Activated CD8-positive, alpha-beta memory T cell treated with anti-CD3 and anti-CD28 coated beads for 48 hours (primary cell): Measurements from ENCODE around the gene CYP8B1.
"Not testable (repeated sequence)": the region's sequence is repeated elsewhere in the genome, so short reads cannot be mapped to it uniquely, and the experiment has no call there.

Source experiments
- DNase-seq, 3 experiments: peaks; one replicate each; pipeline ENCODE4 v3.0.0-alpha.2; 2020; ENCODE audit warnings: low read depth in 2 of 3, low spot score in 2 of 3

CYP8B1 gene

DNA sequence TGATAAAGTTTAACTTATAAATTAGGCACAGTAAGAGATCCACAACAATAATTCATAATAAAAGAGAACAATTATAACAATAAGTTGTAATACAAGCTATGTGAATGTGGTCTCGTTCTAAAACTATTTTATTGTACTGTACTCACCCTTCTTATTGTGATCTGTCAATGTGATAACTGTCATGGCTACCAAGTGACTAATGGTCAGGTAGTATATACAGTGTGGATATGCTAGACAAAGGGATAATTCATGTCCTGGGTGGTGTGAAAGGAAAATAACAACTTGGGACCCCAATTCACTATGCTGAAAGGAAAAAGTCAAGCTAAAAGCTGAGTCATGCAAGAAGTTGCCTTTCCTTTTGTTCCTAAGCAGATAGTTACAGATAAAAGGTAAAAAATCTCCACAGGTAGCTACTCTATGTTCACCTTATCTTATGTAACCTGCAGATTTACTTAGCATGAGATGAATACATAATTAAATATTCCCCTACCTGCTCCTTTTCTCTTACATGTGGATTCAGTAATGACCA lies 10.7 kb upstream of the CYP8B1 start:
- no peak for DNase-seq

DNA sequence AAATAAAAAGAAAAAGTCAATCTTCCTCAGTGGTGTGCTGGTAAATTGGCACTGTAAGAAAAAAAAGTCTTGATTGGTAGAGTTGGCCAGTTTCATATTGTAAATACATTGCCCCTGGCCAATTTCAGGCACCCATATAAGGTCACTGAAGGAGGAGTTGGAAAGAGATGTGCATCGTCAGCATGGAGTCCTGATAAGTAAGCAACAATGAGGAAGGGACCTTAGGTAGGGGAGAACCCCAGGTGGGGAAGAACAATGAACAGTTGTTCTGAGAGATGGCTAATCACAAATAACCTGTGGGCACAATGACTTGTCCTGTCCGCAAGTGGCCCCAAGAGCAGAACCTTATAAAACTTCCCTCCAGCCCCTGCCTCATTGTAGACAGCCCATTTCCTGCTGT lies 8.6 kb upstream of the CYP8B1 start:
- no peak for DNase-seq

DNA sequence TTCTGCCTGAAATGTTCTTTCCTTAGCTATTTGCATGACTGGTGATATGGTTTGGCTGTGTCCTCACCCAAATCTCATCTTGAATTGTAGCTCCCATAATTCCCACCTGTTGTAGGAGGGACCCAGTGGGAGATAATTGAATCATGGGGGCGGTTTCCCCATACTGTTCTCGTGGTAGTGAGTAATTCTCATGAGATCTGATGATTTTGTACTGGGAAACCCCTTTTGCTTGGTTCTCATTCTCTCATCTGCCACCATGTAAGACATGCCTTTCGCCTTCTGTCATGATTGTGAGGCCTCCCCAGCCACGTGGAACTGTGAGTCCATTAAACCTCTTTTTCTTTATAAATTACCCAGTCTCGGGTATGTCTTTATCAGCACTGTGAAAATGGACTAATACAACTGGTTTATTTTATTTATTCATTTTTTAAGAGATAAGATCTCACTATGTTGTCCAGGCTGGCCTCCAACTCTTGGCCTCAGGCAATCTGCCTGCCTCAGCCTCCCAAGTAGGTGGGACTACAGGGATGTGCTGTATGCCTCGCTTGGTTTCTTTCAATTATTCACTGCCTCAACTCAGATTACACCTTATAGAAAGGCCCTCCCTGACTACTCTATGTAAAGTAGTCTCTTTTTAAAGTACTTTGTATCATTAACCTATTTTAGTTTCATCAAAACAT lies 7.7 kb upstream of the CYP8B1 start:
- not testable (repeated sequence) for DNase-seq

DNA sequence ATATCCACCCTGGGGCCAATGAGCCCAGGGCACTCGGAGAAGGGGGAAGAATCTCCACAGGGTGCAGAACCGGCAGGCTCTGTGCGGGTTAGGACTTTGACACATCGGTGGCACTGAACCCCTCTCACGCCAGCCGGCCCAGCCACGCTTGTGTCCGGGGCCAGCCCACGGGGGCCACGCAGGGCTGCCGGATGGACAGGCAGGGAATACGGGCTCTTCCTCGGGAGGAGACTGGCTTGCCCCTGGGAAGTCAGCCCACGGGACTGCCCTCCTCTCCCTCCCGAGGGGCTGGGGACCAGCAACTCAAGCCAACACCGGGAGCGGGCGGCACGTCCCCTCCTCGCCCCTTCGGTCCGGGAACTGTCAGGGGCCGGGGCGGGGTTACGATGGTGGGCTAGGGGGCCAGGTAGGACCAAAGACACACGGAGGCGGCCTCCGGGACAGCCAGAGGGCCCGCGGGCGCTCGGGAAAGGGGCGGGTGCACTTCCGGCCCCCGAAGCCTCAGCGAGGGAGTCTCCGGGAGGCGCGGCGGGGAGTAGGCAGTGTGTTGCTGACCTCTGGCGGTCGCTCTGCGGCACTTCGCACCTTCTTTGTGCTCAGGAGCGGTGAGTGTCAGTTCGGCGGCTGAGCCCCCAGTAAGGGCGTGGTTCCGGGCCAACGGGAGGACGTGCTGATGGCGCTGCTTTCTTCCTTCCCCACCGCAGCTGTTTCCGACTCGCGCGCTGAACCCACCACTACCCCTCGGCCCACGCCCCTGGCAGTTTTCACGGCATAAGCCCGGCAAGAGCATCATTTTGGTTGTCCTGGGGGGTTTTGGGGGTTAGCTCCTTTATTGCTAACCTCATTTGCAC lies 5.1 kb upstream of the CYP8B1 start:
- peak; percentile 66 to 76 (median 71) for DNase-seq

DNA sequence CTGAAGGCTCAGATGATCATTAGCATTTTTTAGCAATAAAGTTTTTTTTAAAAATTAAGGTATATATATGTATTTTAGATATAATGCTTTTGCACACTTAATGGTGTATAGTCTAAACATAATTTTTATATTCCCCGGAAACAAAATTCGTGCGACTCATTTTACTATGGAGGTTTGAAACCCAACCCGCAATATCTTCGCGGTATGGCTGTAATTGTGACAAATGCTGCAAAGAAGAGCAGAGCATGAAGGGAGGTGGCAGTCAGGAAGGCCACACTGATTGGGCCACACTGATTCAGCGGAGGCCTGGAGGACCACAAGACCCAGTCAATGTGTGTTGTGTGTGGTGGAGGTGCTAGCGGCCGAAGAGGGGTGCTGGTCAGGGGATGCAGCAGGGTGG lies 4.5 kb upstream of the CYP8B1 start:
- no peak for DNase-seq

DNA sequence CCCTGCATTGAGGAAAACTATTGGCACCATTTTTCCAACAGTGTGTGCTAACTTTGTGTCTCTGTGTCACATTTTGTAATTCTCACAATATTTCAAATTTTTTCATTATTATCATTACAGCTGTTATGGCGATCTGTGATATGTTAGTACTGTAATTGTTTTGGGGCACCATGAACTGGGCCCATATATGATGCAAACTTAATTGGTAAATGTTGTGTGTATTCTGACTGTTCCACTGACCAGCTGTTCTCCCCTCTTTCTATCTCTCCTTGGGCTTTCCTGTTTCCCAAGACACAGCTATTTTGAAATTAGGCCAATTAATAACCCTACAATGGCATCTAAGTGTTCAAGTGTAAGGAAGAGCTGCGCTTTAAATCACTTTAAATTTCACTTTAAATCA lies 2.2 kb upstream of the CYP8B1 start:
- no peak for DNase-seq

DNA sequence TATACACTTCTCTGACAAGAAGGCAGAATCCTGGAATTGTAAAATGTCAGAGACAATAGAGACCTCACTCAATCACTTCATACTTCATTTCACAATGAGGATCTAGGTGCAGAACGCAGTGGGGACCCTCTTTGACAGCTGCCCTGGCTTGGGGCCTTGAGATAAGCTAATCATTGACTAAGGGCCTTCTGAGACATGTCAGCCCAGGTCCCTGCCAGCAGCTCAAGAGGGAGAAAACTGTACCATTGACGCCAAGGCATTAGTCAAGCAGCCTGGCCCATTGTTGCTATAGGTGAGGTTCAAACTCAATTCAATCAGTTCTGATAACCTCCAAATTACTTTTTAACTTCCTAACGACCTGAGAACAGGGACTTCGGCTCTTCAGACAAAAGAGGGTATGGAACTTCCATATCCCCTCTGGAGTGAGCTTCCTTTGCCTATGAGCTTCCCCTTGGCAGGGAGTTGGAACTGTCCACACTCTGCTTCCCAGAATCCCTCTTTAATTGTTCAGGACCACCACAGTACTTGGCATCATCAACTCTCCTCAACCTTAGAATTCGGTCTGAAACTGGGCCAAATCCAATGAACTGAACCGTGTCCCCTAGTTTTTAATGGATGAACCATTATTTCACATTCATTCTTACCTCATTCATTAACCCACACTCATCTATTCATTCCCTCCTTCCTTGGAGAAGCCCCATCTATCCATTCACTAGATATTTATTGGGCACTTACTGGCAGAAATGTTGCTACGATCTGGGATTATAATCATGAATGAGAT lies 1.5 kb upstream of the CYP8B1 start:
- no peak for DNase-seq

DNA sequence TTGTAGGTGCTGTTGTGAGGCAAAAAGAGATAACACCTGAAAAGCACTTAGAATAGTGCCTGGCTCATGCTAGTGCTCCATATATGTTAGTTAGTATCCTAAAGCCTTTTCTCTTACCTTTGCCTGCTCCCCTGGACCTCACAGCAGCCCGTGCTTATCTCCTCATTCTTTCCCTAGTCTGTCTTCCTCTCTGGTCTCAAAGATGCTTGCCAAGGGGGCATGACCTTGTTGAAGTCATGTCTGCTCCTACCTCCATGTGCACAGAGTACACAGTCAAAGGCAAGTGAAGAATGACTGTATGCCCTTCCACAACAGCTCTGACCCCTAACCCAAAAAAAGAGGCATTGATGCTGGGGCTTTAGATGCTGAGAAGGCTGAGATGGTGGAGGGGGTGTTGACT lies 722 bp upstream of the CYP8B1 start:
- no peak for DNase-seq

DNA sequence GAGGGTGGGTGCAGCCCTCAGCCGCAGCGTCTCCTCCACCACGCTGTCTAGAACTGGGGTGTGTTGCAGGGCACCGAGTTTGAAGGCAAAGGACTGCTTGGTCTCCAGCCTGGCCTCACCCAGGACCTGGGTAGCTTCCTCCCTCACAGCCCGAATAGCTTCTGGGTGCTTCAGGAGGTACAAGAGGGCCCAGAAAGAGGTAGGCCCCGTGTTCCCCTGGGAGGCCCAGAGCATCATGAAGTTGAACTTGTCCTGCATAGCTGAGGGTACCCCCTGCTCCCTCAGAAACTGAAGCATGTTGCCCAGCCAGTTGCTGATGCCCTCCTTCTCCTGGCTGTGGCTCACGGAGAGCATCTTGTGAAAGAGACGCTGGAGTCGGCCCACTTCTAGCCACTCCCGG lies 930 bp downstream of the CYP8B1 start:
- no peak for DNase-seq

DNA sequence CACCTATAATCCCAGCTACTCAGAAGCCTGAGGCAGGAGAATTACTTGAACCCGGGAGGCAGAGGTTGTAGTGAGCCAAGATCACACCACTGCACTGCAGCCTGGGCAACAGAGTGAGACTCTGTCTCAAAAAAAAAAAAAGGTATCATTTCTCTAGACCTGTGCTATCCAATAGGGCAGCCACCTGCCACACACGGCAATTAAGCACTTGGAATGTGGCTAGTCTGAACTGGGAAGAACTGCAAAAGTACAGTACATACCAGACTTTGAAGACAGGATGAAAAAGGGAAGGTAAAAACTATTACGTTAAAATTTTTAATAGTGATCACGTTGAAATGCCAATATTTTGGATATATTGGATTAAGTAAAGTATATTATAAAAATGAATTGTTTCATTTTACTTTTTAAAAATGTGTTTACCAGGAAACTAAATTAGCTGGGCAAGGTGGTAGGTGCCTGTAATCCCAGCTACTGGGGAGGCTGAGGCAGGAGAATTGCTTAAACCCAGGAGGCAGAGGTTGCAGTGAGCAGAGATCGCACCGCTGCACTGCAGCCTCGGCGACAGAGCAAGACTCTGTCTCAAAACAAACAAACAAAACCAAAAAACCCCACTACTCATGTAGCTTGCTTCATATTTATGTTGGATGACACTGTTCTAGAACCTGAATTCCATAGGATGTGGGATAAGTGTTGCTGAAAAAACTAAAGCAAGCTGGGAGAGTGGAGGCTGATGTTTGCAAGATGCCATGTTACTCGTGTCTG lies 2.3 kb downstream of the CYP8B1 start:
- DNase-seq = no peak

DNA sequence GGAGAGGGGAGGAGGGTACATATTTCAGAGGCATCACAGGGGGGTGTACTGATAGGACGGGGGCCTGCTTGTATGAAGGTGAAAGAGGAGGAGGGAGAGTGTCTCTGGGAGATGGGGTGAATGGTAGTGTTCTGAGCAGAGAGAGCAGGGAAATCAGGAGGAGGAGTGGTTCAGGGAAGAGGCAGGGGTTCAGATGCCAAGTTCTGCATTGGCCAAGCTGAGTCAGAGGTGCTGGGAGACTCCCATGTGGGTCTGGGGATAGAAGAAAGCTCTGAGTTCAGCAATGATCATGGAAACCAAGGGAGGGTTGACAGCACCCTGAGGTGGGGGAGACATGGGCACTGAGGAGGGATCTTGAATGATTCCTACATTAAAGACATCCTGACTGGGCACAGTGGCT lies 3.0 kb downstream of the CYP8B1 start:
- DNase-seq = no peak

DNA sequence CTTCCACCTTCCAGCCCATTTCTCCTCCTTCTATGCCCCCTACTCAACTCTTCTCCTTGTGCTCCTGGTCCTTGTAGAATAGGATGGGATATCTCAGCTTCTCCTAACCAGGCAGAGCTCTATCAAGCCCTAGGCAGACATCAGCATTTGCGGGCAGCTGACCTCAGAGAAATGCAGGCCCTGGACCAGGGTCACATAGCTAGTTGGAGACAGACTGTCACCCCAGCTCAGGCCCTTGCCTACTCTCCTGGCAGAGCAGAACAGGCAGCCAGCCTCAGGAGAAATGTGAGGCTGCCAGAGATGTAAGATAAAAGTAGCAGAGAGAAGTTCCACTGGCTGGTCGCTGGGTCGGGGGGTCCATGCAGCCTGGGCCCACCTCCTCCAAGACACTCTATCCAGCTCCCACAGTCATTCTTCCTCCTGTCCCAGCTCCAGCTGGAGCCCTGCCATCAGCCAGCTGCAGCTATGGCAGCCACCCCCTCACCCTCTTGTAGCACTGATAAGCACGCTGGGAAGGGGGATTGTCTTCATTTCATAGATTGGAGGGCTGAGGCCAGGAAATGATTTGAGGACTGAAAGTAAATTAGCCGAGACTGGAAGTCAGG lies 4.0 kb downstream of the CYP8B1 start:
- DNase-seq = no peak

DNA sequence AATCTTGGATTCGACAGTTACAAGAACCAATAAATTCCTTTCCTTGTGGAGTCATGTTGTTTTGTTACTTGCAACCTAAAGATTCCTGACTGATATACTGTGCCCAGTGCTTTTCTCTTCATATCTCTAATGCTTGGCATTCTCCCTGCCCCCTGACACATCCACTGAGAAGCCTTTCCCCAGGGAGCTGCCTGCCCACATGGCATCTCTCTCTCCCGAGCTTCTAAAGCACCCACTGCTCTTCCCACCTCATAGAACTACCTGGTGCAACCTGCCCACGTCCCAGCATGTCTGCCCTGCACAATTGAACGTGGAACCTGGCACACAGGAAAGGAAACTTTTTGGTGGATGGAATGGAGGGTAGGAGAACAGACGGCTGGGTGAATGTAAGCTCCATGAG lies 6.8 kb downstream of the CYP8B1 start:
- DNase-seq = no peak

DNA sequence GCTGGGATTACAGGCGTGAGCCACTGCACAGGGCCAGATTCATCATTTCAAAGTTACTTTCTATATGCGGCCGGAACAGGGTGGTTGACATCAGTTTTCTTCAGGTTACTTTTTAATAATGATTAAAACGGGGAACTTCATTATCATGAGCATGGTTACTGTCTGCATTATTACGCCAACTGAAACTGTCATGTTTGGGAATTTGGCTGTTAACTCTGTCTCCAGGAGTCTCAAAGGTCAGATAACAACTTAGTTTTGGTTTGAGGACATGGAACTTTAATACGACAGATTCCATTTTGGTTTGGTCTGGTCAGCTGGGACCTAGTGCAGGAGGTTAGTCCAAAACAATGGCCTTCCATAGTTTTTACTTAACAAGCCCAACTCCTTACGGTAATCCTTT lies 8.5 kb downstream of the CYP8B1 start:
- DNase-seq = no peak

DNA sequence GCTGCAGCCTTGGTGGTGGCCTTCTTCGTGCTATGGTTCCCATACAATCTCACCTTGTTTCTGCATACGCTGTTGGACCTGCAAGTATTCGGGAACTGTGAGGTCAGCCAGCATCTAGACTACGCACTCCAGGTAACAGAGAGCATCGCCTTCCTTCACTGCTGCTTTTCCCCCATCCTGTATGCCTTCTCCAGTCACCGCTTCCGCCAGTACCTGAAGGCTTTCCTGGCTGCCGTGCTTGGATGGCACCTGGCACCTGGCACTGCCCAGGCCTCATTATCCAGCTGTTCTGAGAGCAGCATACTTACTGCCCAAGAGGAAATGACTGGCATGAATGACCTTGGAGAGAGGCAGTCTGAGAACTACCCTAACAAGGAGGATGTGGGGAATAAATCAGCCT lies 10.4 kb downstream of the CYP8B1 start:
- DNase-seq = no peak

DNA sequence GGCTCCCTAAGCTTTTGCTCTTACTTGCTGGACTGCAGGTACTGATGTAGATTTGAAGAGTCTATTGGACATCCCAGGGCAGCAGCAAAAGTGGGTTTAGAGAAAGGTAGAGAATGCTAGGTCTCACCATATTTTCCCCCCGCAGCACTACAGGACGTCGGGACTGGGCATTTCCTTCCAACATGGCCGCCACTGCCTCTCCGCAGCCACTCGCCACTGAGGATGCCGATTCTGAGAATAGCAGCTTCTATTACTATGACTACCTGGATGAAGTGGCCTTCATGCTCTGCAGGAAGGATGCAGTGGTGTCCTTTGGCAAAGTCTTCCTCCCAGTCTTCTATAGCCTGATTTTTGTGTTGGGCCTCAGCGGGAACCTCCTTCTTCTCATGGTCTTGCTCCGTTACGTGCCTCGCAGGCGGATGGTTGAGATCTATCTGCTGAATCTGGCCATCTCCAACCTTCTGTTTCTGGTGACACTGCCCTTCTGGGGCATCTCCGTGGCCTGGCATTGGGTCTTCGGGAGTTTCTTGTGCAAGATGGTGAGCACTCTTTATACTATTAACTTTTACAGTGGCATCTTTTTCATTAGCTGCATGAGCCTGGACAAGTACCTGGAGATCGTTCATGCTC lies 11.2 kb downstream of the CYP8B1 start:
- DNase-seq = no peak

DNA sequence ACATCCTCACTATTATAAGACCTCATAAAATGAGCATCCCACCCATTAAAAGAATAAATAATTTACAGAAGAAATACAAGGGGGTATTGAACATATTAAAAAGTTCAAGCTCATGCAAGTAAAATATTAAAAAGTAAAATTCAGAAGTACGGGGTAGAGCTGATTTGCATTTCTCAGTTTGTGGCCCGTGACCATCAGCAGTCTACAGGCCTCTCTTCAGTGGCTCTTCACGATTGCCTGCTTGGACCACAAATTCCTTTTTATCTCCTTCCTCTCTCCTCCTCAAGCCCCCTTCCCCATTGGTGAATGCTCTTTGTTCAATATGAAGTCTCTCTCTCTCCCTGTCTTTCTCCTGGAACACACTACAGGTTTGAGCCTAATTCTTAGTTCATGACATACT lies 19.1 kb downstream of the CYP8B1 start:
- no peak for DNase-seq

DNA sequence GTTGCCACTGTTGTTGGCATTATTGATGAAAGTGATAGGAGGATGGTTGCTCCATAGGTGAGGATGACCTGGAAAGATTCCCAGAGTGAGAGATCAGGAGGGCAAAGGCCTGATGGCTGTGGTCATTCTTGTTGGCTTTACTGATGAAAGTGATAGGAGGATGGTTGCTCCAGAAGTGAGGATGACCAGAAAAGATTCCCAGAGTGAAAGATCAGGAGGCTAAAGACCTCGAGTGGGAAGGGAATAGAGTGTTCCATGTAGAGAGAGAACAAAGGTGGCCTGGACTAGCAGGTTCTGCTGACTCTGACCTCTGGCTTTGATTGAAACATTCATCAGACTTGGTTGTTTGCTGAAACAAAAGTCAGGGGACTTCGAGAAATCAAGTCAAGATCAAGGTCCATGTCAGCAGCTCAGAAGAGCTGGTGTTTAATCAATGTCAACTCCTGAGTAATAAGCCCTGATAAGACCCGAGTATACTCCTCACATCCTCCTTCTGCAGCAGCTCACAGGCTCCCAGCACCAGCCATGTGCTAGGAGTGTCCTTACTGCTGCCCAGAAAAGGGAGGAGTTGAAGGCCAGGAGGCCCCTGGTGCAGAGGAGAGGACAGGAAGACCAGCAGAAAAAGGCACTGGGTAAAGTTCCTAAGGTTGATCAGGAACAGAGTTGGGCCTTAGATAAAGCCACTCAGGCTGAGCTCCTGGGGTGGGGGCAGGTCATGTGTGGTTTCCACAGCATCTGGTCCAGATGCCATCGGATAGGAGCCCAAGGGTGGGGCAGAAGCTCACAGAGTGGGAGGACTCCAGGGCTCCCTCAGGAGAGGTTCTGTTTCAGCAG lies 19.9 kb downstream of the CYP8B1 start:
- no peak for DNase-seq

DNA sequence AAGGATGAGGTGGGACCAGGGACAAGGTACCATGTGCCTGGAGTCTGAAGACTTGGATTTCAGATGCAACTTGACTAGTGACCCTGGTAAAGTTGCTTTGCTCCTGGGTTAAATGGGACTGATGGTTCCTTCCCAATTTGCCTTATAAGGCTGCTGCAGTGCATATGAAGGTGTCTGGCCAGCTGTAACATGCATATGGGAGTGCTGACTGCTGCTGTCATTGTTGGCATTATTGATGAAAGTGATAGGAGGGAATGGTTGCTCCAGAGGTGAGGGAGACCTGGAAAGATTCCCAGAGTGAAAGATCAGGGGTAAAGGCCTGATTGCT lies 20.5 kb downstream of the CYP8B1 start:
- no peak for DNase-seq
